HTERT RPE-1 (cell line): Measurements from ENCODE around the gene KRT222.

ENCODE experiments used
- in situ Hi-C: fragments of 300-500 bp; cut with MboI; formaldehyde crosslinking; loops from 4 replicates; pipeline ENCODE4 v1.14.3; 2020; ENCODE audit warnings: low sequenced_read_pairs

Gene KRT222

GRCh38 chr17:40664582-40665333 is at the start of gene KRT222:
TSS of gene KRT222 (minus strand) at chr17:40665177. CDS start at chr17:40665099, 78 bp downstream.
- in situ Hi-C loops, result no loop called here

- in situ Hi-C loops, result no loop called here
These were observed 49.5 kb upstream of the KRT222 start for GRCh38 chr17:40714473-40714872.

- in situ Hi-C loops, result no loop called here
These were observed 42.8 kb upstream of the KRT222 start for GRCh38 chr17:40707745-40708144.

- in situ Hi-C loops, result no loop called here
These were observed 40.6 kb upstream of the KRT222 start for GRCh38 chr17:40705584-40705983.

GRCh38 chr17:40703652-40704051 is 38.7 kb upstream of the KRT222 start, which contains the start of gene KRT24:
TSS of gene KRT24 (minus strand) at chr17:40703752. CDS start at chr17:40703693, 59 bp downstream.
- in situ Hi-C loops, result no loop called here

GRCh38 chr17:40702271-40702670 is 37.3 kb upstream of the KRT222 start:
- in situ Hi-C loops, result no loop called here

- in situ Hi-C loops, result no loop called here
These were observed 34.9 kb upstream of the KRT222 start for GRCh38 chr17:40699853-40700252.

- in situ Hi-C loops, result no loop called here
These were observed 34.4 kb upstream of the KRT222 start for GRCh38 chr17:40699371-40699770.

- in situ Hi-C loops, result no loop called here
These were observed 32.3 kb upstream of the KRT222 start for GRCh38 chr17:40697297-40697696.

GRCh38 chr17:40696651-40697072 is 31.7 kb upstream of the KRT222 start:
- in situ Hi-C loops, result no loop called here

- in situ Hi-C loops, result no loop called here
These were observed 31.0 kb upstream of the KRT222 start for GRCh38 chr17:40695874-40696472.

GRCh38 chr17:40694584-40694983 is 29.6 kb upstream of the KRT222 start:
- in situ Hi-C loops, result no loop called here

- in situ Hi-C loops, result no loop called here
These were observed 22.1 kb upstream of the KRT222 start for GRCh38 chr17:40687106-40687505.

- in situ Hi-C loops, result no loop called here
These were observed 21.2 kb upstream of the KRT222 start for GRCh38 chr17:40686192-40686591.

GRCh38 chr17:40680998-40681397 is 16.0 kb upstream of the KRT222 start:
- in situ Hi-C loops, result no loop called here

- in situ Hi-C loops, result no loop called here
These were observed 14.5 kb upstream of the KRT222 start for GRCh38 chr17:40679523-40679907.

GRCh38 chr17:40678902-40679522 is 14.0 kb upstream of the KRT222 start:
- in situ Hi-C loops, result no loop called here

- in situ Hi-C loops, result no loop called here
These were observed 10.9 kb upstream of the KRT222 start for GRCh38 chr17:40675905-40676304.

- in situ Hi-C loops, result no loop called here
These were observed 7.7 kb upstream of the KRT222 start for GRCh38 chr17:40672654-40673053.

- in situ Hi-C loops, result no loop called here
These were observed 6.3 kb upstream of the KRT222 start for GRCh38 chr17:40671282-40671681.

GRCh38 chr17:40666331-40666730 is 1.4 kb upstream of the KRT222 start:
- in situ Hi-C loops, result no loop called here

GRCh38 chr17:40663252-40663651 is 1.7 kb downstream of the KRT222 start:
- in situ Hi-C loops, result no loop called here
